ENCODE results near the gene NFYC. TPM values are rescaled to one million over a fixed set of nuclear protein-coding genes. Genes with fewer than 3 reads are reported as not detected.

The NFYC gene
- total and polyA plus RNA-seq, 2 of the 8 experiments (the other 6 are each of a cell fraction or from before 2014, with no cell fraction given), result 54.1 to 124 TPM

DNA sequence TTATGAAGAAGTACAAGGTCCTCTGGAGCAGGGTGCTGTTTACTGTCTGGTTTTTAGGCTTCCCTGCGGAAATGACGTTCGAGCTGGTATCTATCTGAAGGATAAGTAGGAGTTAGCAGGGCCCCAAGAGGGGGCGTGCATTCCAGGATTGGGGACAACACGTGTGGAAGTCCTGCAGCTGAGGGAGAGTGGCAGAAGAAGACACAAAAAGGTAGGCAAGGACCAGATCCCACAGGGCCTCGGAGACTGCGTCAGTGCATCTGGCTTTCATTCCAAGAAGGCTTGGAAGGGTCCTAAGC is 31.9 kb upstream of the NFYC start (continued):
- TF ChIP-seq YY1 (IDR thresholded peaks at IDR 0.05; ENCODE audit: low read depth, low read length), result no peak
- no peak for TF ChIP-seq KDM4A (IDR thresholded peaks at IDR 0.05; ENCODE audit: low read depth, low read length, severe bottlenecking)
- TF ChIP-seq CREB1 (IDR thresholded peaks at IDR 0.05), result no peak
- TF ChIP-seq HDAC6 (IDR thresholded peaks at IDR 0.05; ENCODE audit: low read depth, low read length), result no peak
- no peak for TF ChIP-seq RBBP5 (IDR thresholded peaks at IDR 0.05; ENCODE audit: borderline replicate concordance, low read depth, low read length)
- no peak for TF ChIP-seq FOSL1 (IDR thresholded peaks at IDR 0.05; ENCODE audit: insufficient read depth, low read depth, low read length)
- no peak for TF ChIP-seq NANOG (IDR thresholded peaks at IDR 0.05; ENCODE audit: insufficient read depth, low read depth, low read length, poor library complexity, severe bottlenecking)
- TF ChIP-seq HDAC2 (IDR thresholded peaks at IDR 0.05; ENCODE audit: borderline replicate concordance in 1 of 2, low read depth in 2 of 2, low read length in 2 of 2), result no peak
- TF ChIP-seq TAF1 (IDR thresholded peaks at IDR 0.05; ENCODE audit: low read depth, low read length), result no peak
